Right cardiac atrium (tissue), 5 donors: ENCODE measurements around the gene TOGARAM2. TPM values are rescaled to one million over a fixed set of nuclear protein-coding genes. Genes with fewer than 3 reads are reported as not detected.

ENCODE experiments used
- ATAC-seq, 2 donors: fragments of 200-7000 bp; cut with Tn5 transposase; one replicate each; pipeline versions ENCODE4 v1.8.0 to v1.9.1; 2020; ENCODE audit warnings: moderate library complexity in 2 of 2, mild to moderate bottlenecking in 1 of 2
- DNase-seq, 3 donors: peaks; one replicate each; pipeline ENCODE4 v3.0.0-alpha.2; 2020
- H3K27ac ChIP-seq: one replicate; pipeline ENCODE4 v1.5.1; 2013; ENCODE audit warnings: mild to moderate bottlenecking, low read length, control low read depth, moderate library complexity
- H3K27me3 ChIP-seq: one replicate; pipeline ENCODE4 v1.6.1; 2013; ENCODE audit not compliant: control insufficient read depth, insufficient read depth
- H3K4me1 ChIP-seq: one replicate; pipeline ENCODE4 v1.6.1; 2013; ENCODE audit warnings: low read length; ENCODE audit not compliant: control insufficient read depth, insufficient read depth
- H3K4me3 ChIP-seq: one replicate; pipeline ENCODE4 v1.5.1; 2013; ENCODE audit warnings: low read length, control low read depth
- H3K9me3 ChIP-seq: one replicate; pipeline ENCODE4 v1.6.1; 2013; ENCODE audit warnings: low read length; ENCODE audit not compliant: control insufficient read depth
- WGBS: extraction: QIAGEN DNeasy Blood & Tissue Kit; methylation state at CpG from one replicate; pipeline ENCODE4 v1.1.7; 2013; 5-methylcytosine and 5-hydroxymethylcytosine counted together
- intact Hi-C, 4 donors: fragments of 100-400 bp; cut with DNase I; formaldehyde crosslinking; loops; one replicate each; pipeline versions ENCODE4 v1.11.0 to v1.14.0; 2022 to 2023
- polyA plus RNA-seq: library from polyadenylated mRNA; stranded (reverse); fragments of 200-250 nt; gene quantifications from one replicate; pipeline ENCODE4 v1.2.3, GENCODE V29; 2013
- total RNA-seq, 4 donors: library from RNA; stranded (reverse); fragmentation: NEBNext Ultra II Directional; extraction: Animal tissue kit (Norgen Biotek cat#: 25700); gene quantifications; one replicate each; pipeline ENCODE4 v1.2.1, GENCODE V29; 2021
- donor health status: healthy with polysubstance abuse.
- donor health status: DM: no; HTN: yes; CAD: no.
- donor health status: DM: no; HTN: no; CAD: no.
- donor health status: DM: no; HTN: yes; CAD: no; lungs with severe emphysema.
- donor health status: DM: yes; HTN: yes; CAD: no.

Gene TOGARAM2
- total and polyA plus RNA-seq, 5 donors, result 13.6 to 29.5 (median 24.0) TPM

- intact Hi-C loops, result no loop called here
- H3K4me3 ChIP-seq, result no peak overlapping the region
- no peak overlapping the region for H3K27ac ChIP-seq
- 64% methylated on average over 6 of the region's 6 CpGs for WGBS
- no peak for DNase-seq
- no peaks in the 10 kb centered on the region for H3K27me3 ChIP-seq
- ATAC-seq, result no peak
- no peaks in the 10 kb centered on the region for H3K9me3 ChIP-seq
- peaks cover 3% of the 10 kb centered on the region for H3K4me1 ChIP-seq
Measured at GRCh38 chr2:29022679-29023078, 41.6 kb downstream of the TOGARAM2 start.

- no peaks in the 10 kb centered on the region for H3K4me1 ChIP-seq
- ATAC-seq (no peak), DNase-seq (no peak)
- no peak overlapping the region for H3K27ac ChIP-seq
- 91% methylated on average over 4 of the region's 4 CpGs for WGBS
- intact Hi-C loops, result no loop called here
- H3K9me3 ChIP-seq, result no peaks in the 10 kb centered on the region
- H3K4me3 ChIP-seq, result no peak overlapping the region
- H3K27me3 ChIP-seq, result no peaks in the 10 kb centered on the region
Measured at GRCh38 chr2:29023188-29023587, 42.1 kb downstream of the TOGARAM2 start.

- H3K4me3 ChIP-seq, result no peak overlapping the region
- DNase-seq (no peak), ATAC-seq (no peak)
- H3K9me3 ChIP-seq, result no peaks in the 10 kb centered on the region
- H3K27me3 ChIP-seq, result no peaks in the 10 kb centered on the region
- no peaks in the 10 kb centered on the region for H3K4me1 ChIP-seq
- H3K27ac ChIP-seq, result no peak overlapping the region
- intact Hi-C loops, result no loop called here
- WGBS, result 85% methylated on average over 4 of the region's 4 CpGs
Measured at GRCh38 chr2:29024882-29025430, 43.9 kb downstream of the TOGARAM2 start.

- no peaks in the 10 kb centered on the region for H3K9me3 ChIP-seq
- intact Hi-C loops, result no loop called here
- no peaks in the 10 kb centered on the region for H3K4me1 ChIP-seq
- DNase-seq (no peak), ATAC-seq (no peak)
- no peak overlapping the region for H3K27ac ChIP-seq
- 86% methylated on average over 3 of the region's 3 CpGs for WGBS
- H3K4me3 ChIP-seq, result no peak overlapping the region
- H3K27me3 ChIP-seq, result no peaks in the 10 kb centered on the region
Measured at GRCh38 chr2:29025711-29026110, 44.6 kb downstream of the TOGARAM2 start.

- DNase-seq (no peak), ATAC-seq (no peak)
- H3K27ac ChIP-seq, result no peak overlapping the region
- intact Hi-C loops, result no loop called here
- H3K9me3 ChIP-seq, result no peaks in the 10 kb centered on the region
- no peaks in the 10 kb centered on the region for H3K4me1 ChIP-seq
- no peaks in the 10 kb centered on the region for H3K27me3 ChIP-seq
- H3K4me3 ChIP-seq, result no peak overlapping the region
Measured at GRCh38 chr2:29031046-29031445, 49.9 kb downstream of the TOGARAM2 start.

GRCh38 chr2:29032189-29032588 lies 51.1 kb downstream of the TOGARAM2 start:
- intact Hi-C loops, result no loop called here
- 96% methylated on average over 5 of the region's 5 CpGs for WGBS
- ATAC-seq, result no peak

GRCh38 chr2:29033172-29033571 lies 52.1 kb downstream of the TOGARAM2 start:
- H3K27me3 ChIP-seq, result no peaks in the 10 kb centered on the region
- H3K4me3 ChIP-seq, result no peak overlapping the region
- 34% methylated on average over 2 of the region's 2 CpGs for WGBS
- DNase-seq (no peak), ATAC-seq (peak in 1 of 2 donors; percentile 16)
- no peaks in the 10 kb centered on the region for H3K9me3 ChIP-seq
- H3K4me1 ChIP-seq, result no peaks in the 10 kb centered on the region
- intact Hi-C loops, result no loop called here
- no peak overlapping the region for H3K27ac ChIP-seq

More at GRCh38 chr2:29032189-29032588, 51.1 kb downstream of the TOGARAM2 start:
- Histone ChIP-seq H3K27ac (no peak overlapping the region), H3K4me3 (no peak overlapping the region), H3K27me3 (no peaks in the 10 kb centered on the region), H3K4me1 (no peaks in the 10 kb centered on the region), H3K9me3 (no peaks in the 10 kb centered on the region)
- DNase-seq, result no peak

GRCh38 chr2:29033656-29034055 lies 52.6 kb downstream of the TOGARAM2 start:
- no peak overlapping the region for H3K4me3 ChIP-seq
- DNase-seq (no peak), ATAC-seq (no peak)
- H3K4me1 ChIP-seq, result peaks cover under 1% of the 10 kb centered on the region
- intact Hi-C loops, result no loop called here
- H3K9me3 ChIP-seq, result no peaks in the 10 kb centered on the region
- WGBS, result 67% methylated on average over 6 of the region's 6 CpGs
- no peak overlapping the region for H3K27ac ChIP-seq
- H3K27me3 ChIP-seq, result no peaks in the 10 kb centered on the region

GRCh38 chr2:29035016-29035745 lies 54.1 kb downstream of the TOGARAM2 start:
- no peaks in the 10 kb centered on the region for H3K9me3 ChIP-seq
- DNase-seq, result no peak
- 91% methylated on average over 17 of the region's 17 CpGs for WGBS

GRCh38 chr2:29039718-29040480 lies 58.8 kb downstream of the TOGARAM2 start:
- Histone ChIP-seq H3K27me3 (no peaks in the 10 kb centered on the region), H3K4me1 (peaks cover 6% of the 10 kb centered on the region), H3K27ac (peak overlapping the region; percentile 53), H3K9me3 (no peaks in the 10 kb centered on the region), H3K4me3 (no peak overlapping the region)
- ATAC-seq (peak in 1 of 2 donors; percentile 41), DNase-seq (no peak)
- WGBS, result 48% methylated on average over 4 of the region's 4 CpGs
- intact Hi-C loops, result no loop called here

More at GRCh38 chr2:29035016-29035745, 54.1 kb downstream of the TOGARAM2 start:
- H3K27ac ChIP-seq, result no peak overlapping the region
- ATAC-seq, result no peak
- intact Hi-C loops, result no loop called here
- no peak overlapping the region for H3K4me3 ChIP-seq
- H3K4me1 ChIP-seq, result peaks cover 6% of the 10 kb centered on the region
- H3K27me3 ChIP-seq, result no peaks in the 10 kb centered on the region

GRCh38 chr2:29040552-29040951 lies 59.5 kb downstream of the TOGARAM2 start:
- Histone ChIP-seq H3K4me3 (no peak overlapping the region), H3K27me3 (no peaks in the 10 kb centered on the region), H3K27ac (no peak overlapping the region), H3K9me3 (no peaks in the 10 kb centered on the region), H3K4me1 (peaks cover 6% of the 10 kb centered on the region)
- intact Hi-C loops, result no loop called here
- no peak for ATAC-seq
- 81% methylated on average over 6 of the region's 6 CpGs for WGBS
- no peak for DNase-seq
